ENCODE measurements around the gene SCGB1A1.

Gene SCGB1A1

DNA sequence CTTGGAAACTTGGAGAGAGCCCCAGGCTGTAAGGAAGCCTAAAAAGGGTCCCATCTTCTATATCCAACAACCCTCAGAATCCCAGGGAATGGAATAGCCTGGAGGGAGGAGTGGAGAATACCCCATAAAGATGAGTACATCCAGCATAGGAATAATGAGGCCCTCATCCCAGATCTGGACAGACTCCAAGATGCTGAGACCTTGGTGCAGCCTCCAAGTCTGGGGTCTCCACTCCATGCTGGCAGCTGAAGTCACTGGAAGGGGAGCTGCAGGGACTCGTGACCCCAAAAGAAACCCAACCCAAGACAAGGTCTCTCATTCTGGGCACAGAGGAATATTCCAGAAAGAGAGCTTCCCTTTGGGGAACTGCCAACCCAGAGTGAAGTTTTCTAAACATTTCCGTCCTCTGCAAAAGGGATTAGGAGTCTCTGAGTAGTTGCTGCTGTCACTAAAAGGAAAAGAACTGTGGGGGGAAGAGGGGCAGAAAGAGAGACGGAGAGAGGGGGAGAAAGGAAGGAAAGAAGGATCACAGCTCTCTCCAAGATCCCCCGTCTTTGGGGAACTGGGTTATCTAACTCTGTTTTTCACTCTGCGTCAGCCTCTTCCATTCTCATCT is 589 bp downstream of the SCGB1A1 start:
- DNase-seq (ENCODE audit: insufficient read length, low spot score) (no peak), FAIRE-seq (no peak)

DNA sequence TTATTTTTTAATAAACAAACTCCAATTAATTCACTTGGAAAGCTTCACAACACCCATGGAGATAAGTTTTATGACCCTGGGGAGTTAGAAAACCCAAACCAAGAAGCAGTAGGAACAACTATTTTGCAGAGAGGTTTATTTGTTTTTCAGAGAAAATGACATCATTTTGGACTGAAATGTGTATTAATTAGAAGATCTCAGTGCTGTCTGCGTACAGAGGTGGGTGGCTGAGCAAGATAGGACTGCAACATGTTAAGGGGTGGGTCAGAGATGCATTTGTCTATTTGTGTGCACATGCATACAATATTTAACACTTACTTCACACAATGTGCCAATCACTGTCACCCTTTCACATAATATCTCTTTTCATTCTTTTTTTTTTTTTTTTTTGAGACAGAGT is 1.1 kb downstream of the SCGB1A1 start:
- DNase-seq (ENCODE audit: insufficient read length, low spot score) = no peak
- FAIRE-seq = no peak

DNA sequence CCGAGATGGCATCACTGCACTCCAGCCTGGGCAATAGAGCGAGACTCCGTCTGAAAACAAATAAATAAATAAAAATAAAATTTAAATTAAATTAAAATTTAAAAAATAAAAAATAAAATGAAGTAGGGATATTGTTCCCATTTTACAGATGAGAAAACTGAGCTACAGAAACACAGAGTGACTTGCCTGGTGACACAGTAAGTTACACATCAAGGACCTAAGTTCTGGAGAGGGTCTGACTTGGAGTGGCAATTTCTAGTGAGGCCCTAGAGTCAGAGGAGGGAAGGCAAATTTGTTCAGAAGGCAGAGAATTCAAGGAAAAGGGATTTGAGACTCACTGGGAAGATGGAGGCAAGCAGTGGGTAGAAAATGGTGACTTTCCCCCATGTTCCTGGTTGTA is 2.0 kb downstream of the SCGB1A1 start:
- no peak for FAIRE-seq
- DNase-seq (ENCODE audit: insufficient read length, low spot score) = no peak

DNA sequence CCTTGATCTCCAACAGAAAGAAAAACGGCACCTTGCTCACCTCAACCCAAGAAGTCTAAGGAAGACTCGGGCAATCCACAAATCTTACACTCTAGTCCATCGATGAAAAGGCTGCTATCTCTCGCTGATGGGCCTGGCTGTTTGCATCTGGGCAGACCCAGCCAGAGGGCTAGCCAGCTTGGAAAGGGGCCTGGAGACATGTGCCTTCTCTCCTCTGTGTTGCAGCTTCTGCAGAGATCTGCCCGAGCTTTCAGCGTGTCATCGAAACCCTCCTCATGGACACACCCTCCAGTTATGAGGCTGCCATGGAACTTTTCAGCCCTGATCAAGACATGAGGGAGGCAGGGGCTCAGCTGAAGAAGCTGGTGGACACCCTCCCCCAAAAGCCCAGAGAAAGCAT is 3.2 kb downstream of the SCGB1A1 start:
- FAIRE-seq = no peak
- DNase-seq (ENCODE audit: insufficient read length, low spot score) = no peak

DNA sequence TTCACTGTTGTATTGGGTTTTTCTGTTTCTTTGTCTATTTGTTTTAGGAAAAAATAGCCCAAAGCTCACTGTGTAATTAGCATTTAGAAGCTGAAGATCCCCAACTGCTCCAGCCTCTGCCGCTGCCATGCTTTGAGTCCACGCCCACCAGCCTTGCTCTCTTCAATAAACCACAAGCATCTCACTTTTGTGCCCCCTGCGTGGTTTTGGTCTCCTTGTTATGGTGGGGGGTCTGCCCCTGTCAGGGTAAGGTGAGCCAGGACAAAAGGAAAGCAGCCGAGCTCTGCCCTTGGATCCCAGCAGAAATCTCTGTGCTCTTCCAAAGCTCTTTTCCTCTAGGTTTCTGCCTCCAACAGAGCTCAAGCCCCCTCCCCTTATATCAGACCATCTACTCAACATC is 4.2 kb downstream of the SCGB1A1 start:
- FAIRE-seq = no peak
- DNase-seq (ENCODE audit: insufficient read length, low spot score) = no peak

DNA sequence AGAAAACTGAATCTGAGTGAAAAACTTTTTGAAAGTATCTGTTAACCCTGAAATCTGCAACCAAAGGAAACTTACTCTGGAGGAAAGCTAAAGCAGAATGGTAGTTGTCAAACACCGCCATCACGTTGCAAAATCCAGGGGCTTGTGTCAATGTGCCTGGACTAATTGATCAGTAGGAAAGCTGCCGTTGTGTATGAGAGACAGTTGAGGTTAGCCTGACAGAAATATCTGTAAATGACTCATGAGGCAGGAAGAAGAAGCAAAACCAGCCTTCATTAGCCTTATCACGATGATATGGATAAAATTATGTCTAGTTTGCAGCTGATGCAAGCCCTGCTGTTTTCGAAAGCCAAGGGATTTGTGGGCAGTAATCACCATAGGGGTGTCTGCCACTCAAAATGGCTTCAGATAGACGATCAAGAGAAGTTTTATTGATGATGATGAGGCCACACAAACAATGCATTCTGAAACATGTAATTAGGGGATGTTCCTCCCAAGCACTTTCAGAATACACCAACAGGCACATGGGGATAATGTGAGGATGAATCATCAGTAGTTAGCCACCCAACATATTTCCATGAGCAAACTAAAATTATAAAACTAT is 8.9 kb downstream of the SCGB1A1 start:
- no peak for DNase-seq (ENCODE audit: insufficient read length, low spot score)
- FAIRE-seq = no peak

DNA sequence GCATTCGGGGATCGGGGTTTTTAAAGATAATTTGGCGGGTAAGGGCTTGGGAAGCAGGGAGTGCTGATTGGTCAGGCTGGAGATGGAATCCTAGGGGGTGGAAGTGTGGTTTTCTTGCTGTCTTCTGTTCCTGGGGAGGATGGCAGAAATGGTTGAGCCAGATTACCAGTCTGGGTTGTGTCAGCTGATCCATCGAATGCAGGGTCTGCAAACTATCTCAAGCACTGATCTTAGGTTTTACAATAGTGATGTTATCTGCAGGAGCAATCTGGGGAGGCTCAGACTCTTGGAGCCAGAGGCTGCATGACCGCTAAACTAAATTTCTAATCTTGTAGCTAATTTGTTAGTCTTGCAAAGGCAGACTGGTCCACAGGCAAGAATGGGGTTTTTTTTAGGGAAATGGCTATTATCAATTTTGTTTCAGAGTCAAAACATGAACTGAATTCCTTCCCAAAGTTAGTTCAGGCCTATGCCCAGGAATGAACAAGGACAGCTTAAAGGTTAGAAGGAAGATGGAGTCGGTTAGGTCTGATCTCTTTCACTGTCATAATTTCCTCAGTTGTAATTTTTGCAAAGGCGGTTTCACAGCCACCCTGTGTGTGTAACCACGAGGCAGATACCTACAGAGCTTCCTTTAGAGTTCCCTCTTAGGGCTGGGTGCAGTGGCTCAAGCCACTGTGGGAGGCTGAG is 10.2 kb downstream of the SCGB1A1 start:
- DNase-seq (ENCODE audit: insufficient read length, low spot score) = no peak
- FAIRE-seq = no peak

DNA sequence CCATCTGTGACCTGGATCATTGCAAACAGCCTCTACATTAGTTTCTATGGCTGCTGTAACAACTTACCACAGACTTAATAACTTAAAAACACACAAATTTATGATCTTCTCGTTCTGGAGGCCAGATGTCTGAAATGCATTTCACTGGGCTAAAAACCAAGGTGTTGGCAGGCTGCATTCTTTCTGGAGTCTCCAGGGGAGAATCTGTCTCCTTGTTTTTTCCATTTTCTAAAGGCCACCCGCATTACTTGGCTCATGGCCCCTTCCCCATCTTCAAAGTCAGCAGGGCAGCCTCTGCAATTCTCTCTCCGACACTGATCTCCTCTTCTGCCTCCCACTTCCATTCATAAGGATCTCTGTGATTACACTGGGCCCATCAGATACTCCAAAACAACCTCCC is 11.6 kb downstream of the SCGB1A1 start:
- FAIRE-seq (no peak), DNase-seq (ENCODE audit: insufficient read length, low spot score) (no peak)

DNA sequence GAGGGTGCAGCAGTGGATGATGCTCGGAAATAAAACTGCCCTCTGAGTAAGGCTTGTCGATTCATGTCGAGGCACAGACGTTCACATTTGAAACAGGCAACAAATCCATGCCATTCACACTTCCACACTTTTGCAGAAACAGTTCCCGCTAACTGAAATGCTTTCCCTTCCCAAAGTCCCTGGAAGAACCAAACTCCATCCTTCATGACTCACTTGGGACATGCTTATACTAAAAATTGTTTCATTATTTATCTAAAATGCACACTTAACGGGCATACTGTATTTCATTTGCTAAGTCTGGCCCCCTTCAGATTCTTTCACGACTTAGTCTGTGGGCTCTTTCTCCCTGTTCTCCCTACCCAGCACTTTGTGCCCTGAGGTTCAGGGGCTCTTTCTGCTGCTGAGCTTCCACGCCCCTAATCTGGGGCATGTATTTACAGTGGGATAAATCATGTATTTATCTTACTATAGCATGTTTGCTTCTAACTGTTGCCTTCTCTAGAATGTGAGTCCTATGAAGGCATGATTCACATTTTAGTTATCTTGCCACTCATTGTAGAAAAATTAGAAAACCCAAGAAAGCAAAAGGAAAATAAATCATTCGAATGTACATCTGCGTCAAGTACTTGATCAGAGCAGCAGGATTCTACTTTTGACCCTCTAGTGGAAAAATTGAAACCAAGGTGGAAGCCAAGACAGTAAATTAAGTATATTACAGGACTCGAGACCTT is 12.5 kb downstream of the SCGB1A1 start:
- DNase-seq (ENCODE audit: insufficient read length, low spot score) = no peak
- no peak for FAIRE-seq

DNA sequence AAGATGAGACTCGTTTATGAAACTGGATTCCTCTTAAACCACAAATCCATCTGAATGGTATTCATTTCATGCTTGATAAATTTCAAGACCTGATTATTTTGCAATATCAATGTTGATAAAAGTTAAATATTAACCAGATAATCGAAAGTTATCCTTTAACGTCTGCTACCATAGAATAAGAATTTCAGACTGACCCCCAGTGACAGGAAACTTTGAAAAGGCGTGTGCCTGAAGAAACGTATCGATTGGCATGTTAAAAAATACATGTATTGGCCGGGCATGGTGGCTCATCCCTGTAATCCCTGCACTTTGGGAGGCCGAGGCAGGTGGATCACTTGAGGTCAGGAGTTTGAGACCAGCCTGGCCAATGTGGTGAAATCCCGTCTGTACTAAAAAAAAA is 13.9 kb downstream of the SCGB1A1 start:
- DNase-seq (ENCODE audit: insufficient read length, low spot score) = no peak
- FAIRE-seq = no peak

DNA sequence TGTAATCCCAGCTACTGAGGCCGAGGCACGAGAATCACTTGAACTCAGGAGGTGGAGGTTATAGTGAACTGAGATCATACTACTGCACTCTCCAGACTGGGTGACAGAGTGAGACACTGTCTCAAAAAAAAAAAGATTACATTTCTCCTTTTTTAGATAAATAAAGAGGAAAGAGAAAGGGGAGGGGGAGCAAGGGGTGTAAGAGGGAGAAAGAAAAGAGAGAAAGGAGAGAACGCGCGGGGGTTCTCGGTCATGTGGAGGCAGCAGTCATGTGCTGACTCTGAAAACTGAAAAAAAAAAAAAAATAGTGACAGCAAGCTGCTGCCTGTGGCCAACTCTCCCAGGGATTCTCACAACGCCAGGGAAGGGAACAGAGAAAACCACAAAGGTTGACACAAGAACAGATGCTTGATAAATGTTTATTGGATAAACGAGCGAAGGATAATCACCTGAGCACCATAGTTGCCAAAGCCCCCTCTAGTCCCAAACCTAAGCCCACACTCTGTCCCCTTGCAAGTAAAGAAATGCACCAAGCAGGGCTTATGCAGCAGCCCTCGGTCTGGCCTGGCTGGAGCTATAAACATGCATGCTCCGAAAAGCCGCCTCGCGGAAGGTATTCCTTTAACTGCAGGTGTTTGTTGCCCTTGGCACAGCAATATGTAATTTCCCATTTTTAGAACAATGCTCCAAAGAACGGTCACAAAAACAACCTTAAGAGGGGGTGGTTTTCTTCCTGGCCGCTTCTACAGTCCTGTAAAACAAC is 14.5 kb downstream of the SCGB1A1 start:
- DNase-seq (ENCODE audit: insufficient read length, low spot score) (no peak), FAIRE-seq (no peak)

DNA sequence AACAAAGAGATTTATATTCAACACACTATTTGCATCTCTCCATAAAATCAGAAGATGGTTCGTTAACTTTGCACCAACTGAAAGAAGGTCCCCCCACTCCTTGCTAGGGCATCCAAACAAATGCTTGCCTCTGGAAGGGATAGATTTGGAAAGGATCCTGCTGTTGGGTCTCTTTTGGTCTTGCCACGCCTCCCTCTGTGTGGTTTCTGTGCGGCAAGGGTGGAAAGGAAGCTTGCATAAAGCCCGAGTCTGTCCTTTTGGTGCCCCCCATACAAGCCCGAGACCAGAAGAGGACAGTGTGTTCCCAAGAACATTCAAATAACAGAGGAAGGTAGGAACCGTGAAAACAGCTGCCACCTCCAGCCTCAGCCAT is 15.1 kb downstream of the SCGB1A1 start:
- DNase-seq (ENCODE audit: insufficient read length, low spot score) (no peak), FAIRE-seq (no peak)

DNA sequence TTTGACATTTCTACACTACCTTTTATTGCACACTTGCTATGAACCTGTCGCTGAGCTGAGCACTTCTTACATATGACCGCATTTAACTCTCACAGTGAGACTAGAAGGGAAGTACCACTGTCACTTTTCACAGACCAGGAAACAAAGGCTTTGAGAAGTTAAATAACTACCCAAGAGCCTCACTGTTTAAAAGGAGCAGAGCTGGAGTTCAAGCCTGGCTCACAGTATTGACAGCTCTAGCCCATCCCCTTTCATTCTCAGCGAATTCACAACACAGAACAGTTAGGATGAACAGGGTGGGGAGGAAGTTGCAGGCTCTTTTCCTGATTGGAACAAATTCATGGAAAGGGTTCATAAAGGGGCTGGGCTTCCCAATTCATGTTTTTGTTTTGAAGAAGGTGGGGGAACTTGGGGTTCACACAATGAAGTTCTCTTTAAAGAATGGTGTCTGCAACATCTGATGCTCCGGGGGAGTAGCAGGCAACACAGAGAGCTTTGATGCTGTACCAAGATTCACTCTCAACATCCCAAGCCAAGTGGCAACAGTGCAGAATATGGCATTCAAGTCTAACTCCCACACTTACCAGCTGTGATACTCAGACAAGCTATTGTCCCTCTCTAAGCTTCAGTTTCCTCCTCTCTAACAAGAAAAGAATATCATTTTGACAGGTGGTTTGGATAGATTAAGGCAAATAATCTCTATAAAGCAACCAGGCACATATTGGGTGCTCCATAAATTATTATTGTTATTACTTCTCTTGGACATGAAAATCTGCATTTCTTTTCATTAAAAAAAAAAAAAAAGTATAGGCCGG is 17.2 kb downstream of the SCGB1A1 start:
- FAIRE-seq = no peak
- DNase-seq (ENCODE audit: insufficient read length, low spot score) = no peak

DNA sequence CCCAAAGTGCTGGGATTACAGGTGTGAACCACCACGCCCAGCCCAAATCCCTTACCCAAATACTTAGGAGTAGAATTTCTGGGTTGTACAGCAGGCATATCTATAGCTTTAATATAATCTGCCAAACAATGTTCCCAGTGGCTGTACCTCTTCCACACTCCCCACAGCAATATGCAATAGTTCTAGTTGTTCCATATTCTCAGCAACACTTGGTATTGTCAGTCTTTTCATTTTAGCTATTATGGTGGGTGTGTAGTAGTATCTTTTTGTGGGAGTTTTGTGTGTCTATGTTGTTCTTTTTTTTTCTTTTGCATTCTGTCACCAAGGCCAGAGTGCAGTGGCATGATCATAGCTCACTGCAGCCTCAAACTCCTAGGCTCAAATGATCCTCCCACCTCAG is 18.8 kb downstream of the SCGB1A1 start:
- DNase-seq (ENCODE audit: insufficient read length, low spot score) (no peak), FAIRE-seq (no peak)

DNA sequence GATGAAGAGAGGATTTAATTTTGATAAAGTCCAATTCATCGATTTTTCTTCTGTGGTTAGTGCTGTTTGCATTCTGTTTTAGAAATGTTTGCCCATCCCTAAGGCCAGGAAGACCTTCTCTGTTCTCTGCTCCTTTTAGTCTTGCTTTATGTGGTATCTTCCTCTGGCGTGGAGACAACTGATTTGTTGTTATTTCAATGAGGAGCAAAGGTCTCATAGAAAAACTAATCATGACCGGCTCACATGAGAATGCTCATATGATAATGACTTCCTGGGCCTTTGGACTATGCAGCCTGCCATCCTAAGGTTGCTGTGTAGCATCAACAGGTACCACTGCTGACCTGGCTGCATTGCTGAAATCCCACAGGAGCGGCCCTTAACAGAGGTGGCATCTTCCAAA is 19.8 kb downstream of the SCGB1A1 start:
- FAIRE-seq = no peak
- no peak for DNase-seq (ENCODE audit: insufficient read length, low spot score)

DNA sequence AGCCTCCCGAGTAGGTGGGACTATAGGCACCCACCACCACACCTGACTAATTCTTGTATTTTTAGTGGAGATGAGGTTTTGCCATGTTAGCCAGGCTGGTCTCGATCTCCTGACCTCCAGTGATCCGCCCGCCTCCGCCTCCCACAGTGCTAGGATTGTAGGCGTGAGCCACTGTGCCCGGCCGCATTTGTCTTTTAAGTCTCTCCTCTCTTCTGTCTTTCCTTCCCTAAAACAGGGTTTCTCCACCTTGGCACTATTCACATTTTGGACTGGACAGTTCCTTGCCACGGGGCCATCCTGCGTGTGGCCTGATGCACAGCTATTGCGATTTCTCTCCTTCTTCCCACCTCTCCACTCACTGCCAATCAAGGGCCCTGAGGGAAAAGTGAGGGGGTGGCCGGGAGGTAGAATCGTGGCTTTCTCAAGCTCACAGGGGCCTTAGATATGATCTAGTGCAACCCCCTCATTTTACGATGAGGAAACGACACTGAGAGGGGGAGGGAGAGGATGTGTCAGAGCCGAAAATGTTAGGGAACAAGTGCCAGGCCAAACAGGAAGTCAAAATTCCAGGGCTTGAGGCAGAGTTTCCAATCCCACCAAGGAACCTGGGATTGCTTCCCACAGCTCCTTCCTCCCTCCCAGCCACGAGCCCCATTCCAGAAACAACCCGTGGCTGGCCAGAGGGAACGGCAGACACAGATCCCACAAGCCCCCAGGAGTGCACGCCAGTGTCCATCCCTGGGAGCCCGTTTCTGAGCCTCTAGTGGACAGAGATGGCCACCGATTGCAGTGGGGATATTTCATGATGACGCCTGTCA is 21.2 kb downstream of the SCGB1A1 start:
- FAIRE-seq = no peak
- no peak for DNase-seq (ENCODE audit: insufficient read length, low spot score)

DNA sequence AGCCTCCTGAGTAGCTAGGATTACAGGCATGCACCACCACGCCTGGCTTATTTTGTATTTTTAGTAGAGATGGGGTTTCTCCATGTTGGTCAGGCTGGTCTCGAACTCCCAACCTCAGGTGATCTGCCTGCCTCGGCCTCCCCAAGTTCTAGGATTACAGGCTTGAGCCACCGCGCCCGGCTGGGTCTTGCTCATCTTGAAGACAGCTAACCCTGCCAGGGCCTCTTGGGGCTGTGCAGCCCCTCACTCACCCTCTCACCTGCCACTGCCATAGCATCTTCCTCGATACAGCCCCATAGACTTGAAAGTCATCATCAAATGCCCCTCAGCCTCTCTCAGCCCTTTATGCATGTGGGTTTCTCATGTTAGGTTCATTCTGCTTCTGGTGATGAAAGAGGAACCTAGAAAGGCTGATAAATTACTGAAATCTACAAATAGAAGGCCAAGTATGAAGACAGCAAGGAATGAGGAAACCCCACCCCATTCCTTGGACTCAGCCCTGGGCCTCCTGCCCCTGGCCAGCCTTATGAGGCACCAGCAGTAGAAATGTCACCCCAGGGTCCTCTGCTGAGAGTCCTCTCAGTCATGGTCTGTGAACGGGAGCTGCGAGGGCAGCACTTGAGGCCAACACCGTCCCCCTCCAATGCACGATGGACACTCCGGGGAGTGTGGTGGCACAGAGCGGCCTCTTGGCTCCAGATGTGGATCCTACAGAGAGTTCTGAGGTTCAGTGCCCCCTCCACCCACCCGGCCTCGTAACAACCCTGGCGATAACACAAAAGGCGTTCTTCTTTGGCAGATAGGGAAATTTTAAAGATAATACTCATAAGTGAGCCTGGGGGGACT is 24.8 kb downstream of the SCGB1A1 start:
- FAIRE-seq (no peak), DNase-seq (ENCODE audit: insufficient read length, low spot score) (no peak)

DNA sequence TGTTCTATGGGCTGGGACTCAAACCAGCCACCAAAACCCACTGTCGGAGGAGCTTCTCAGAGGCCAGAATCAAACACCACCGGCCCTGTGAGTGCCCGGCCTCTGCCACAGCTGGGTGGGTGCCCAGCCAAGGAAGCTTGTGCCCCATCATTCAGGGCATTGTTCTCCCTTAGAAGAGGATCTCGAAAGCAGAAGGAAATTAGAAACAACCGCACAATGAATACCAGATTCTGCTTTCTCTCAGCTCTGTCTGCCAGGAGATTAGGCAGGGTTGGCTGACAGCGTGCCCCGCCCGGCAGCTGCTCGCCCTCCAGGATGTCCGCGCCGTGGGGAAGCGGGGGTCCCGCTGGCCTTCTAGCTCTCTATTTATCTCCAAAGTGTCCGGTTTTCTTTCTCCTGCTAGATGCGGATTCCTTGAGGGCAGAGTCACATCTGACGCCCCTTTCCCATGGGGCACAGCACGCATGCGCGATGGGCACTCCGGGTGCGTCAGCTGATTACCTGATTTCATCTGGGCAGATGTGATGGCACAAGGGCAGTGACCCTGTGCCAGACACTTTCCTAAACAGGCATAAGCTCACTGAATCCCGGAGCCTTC is 25.5 kb downstream of the SCGB1A1 start:
- peak; percentile 37 for DNase-seq (ENCODE audit: insufficient read length, low spot score)
- FAIRE-seq = peak; percentile 28

Data from GM19239 (cell line).